Mammary epithelial cell (primary cell): Measurements from ENCODE around the gene PNO1.

Source experiments
- CTCF ChIP-seq, 2 donors: IDR thresholded peaks in 1 of 2; conservative IDR thresholded peaks in 1 of 2; 2 replicates each; pipeline ENCODE4 v1.5.1; 2011 to 2012; ENCODE audit warnings: inconsistent platforms in 2 of 2, low read length in 2 of 2, mild to moderate bottlenecking in 2 of 2, control low read depth in 1 of 2, low read depth in 1 of 2; ENCODE audit not compliant: insufficient read depth in 1 of 2; ENCODE audit errors: extremely low read depth in 1 of 2
- EZH2 ChIP-seq: IDR thresholded peaks from 2 replicates; pipeline ENCODE4 v1.6.1; 2012; ENCODE audit warnings: low read length, inconsistent platforms, borderline replicate concordance

GRCh38 chr2:68172521-68172920, 14.8 kb downstream of the PNO1 start:
- TF ChIP-seq CTCF (conservative IDR thresholded peaks at IDR 0.05 in 1 of 2, IDR thresholded peaks at IDR 0.05 in 1 of 2; ENCODE audit: extremely low read depth in 1 of 2, insufficient read depth in 1 of 2, low read depth in 1 of 2, low read length in 2 of 2) (no peak), EZH2 (no peak)
